Measurements from ENCODE around the gene PCDHA1. TPM values are rescaled to one million over a fixed set of nuclear protein-coding genes. Genes with fewer than 3 reads are reported as not detected.
A peak's percentile ranks its signal among the peaks of the same experiment; 100 is the strongest.

The PCDHA1 gene
- total RNA-seq (2021) (0.45 and 0.96 TPM in 2 replicates), Bru-seq, nascent RNA (percentile 16 among the genes with signal in this experiment), BruChase-seq, experiment 1, labeled RNA remaining after a 2-hour chase (percentile 39 among the genes with signal in this experiment), BruChase-seq, experiment 2, labeled RNA remaining after a 6-hour chase (percentile 44 among the genes with signal in this experiment)
- long read RNA-seq, partial matches to known transcripts: 0 of 1 reads
- long read RNA-seq, other reads (novel, unspliced or antisense): 0 of 1 reads

DNA sequence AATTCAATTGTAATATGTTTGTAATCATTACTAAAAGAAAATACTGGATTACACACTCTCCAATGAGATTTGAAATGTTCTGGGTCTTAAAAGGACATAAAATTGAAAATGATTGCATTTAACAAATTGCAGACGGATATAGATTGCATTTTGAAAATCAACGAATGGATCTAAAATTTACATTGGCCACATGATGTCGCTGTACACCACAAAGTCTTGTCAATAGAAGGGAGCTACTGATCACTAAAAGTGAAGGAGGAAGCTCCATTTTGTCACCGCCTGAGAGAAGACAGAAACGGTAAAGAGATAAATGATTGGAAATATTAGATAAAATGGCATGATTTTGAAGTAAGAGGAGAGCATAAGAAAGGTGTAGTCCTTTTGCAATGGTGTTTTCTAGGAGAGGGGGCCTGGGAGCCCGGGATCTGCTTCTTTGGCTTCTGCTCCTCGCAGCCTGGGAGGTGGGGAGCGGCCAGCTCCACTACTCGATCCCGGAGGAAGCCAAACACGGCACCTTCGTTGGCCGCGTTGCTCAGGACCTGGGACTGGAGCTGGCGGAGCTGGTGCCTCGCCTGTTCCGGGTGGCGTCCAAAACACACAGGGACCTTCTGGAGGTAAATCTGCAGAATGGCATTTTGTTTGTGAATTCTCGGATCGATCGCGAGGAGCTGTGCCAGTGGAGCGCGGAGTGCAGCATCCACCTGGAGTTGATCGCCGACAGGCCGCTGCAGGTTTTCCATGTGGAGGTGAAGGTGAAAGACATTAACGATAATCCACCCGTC is at the start of gene PCDHA1:
PCDHA1 (plus strand) TSS at position 236 of the 782 bp plus-strand sequence.
- no peak within 1 kb of the TSS for H3K27ac ChIP-seq (ENCODE audit: low read depth, low read length, poor library complexity, severe bottlenecking)
- H3K9me3 ChIP-seq (ENCODE audit: low read depth, low read length, poor library complexity, severe bottlenecking): peaks cover 28% of the 10 kb centered on the region
- TF ChIP-seq EZH2 (IDR thresholded peaks at IDR 0.05; ENCODE audit: borderline replicate concordance, low read depth, low read length, poor library complexity, severe bottlenecking): no peak
- TF ChIP-seq, protein P1, sequence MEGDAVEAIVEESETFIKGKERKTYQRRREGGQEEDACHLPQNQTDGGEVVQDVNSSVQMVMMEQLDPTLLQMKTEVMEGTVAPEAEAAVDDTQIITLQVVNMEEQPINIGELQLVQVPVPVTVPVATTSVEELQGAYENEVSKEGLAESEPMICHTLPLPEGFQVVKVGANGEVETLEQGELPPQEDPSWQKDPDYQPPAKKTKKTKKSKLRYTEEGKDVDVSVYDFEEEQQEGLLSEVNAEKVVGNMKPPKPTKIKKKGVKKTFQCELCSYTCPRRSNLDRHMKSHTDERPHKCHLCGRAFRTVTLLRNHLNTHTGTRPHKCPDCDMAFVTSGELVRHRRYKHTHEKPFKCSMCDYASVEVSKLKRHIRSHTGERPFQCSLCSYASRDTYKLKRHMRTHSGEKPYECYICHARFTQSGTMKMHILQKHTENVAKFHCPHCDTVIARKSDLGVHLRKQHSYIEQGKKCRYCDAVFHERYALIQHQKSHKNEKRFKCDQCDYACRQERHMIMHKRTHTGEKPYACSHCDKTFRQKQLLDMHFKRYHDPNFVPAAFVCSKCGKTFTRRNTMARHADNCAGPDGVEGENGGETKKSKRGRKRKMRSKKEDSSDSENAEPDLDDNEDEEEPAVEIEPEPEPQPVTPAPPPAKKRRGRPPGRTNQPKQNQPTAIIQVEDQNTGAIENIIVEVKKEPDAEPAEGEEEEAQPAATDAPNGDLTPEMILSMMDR (conservative IDR thresholded peaks at IDR 0.05; ENCODE audit: low read depth, low read length): peak; percentile 64
- intact Hi-C loops (cut with micrococcal nuclease; ENCODE audit: unreplicated experiment): no loop called here
- H3K4me1 ChIP-seq (ENCODE audit: insufficient read depth, low read length, poor library complexity, severe bottlenecking): no peaks in the 10 kb centered on the region
- BruUV-seq (replicated peaks): no TSS peak
- ChIA-PET CTCF (interaction anchor here (0.6 to 1.1 kb wide), 9 partner anchors 9 to 781 kb away, joined by 3 to 8 read pairs (median 3); partner anchors contain the start of genes PCDHA11, PCDHA2, PCDHA5 and PCDHA6), POLR2A (ENCODE audit: low non-redundant PET) (no interaction called here)
- H3K36me3 ChIP-seq (ENCODE audit: insufficient read depth, low read length, poor library complexity, severe bottlenecking): no peaks in the 10 kb centered on the region
- peak; percentile 64 for DNase-seq (ENCODE audit: low spot score)
- H3K27me3 ChIP-seq (replicated peaks; ENCODE audit: insufficient read depth, low read depth, low read length, poor library complexity): peaks cover 8% of the 10 kb centered on the region
- H3K4me3 ChIP-seq (ENCODE audit: low read depth, low read length, poor library complexity, severe bottlenecking): peak within 1 kb of the TSS; percentile 29

- no peak for TF ChIP-seq EZH2 (IDR thresholded peaks at IDR 0.05; ENCODE audit: borderline replicate concordance, low read depth, low read length, poor library complexity, severe bottlenecking)
- TF ChIP-seq, protein P1 (conservative IDR thresholded peaks at IDR 0.05; ENCODE audit: low read depth, low read length): no peak
- H3K4me1 ChIP-seq (ENCODE audit: insufficient read depth, low read length, poor library complexity, severe bottlenecking): no peaks in the 10 kb centered on the region
- H3K4me3 ChIP-seq (ENCODE audit: low read depth, low read length, poor library complexity, severe bottlenecking): no peak overlapping the region
- no peaks in the 10 kb centered on the region for H3K27me3 ChIP-seq (replicated peaks; ENCODE audit: insufficient read depth, low read depth, low read length, poor library complexity)
- intact Hi-C loops (cut with micrococcal nuclease; ENCODE audit: unreplicated experiment): no loop called here
- DNase-seq (ENCODE audit: low spot score): no peak
- CTCF ChIA-PET: no interaction called here
- H3K27ac ChIP-seq (ENCODE audit: low read depth, low read length, poor library complexity, severe bottlenecking): no peak overlapping the region
- BruUV-seq (replicated peaks): no TSS peak
- POLR2A ChIA-PET (ENCODE audit: low non-redundant PET): no interaction called here
- H3K9me3 ChIP-seq (ENCODE audit: low read depth, low read length, poor library complexity, severe bottlenecking): no peaks in the 10 kb centered on the region
- no peaks in the 10 kb centered on the region for H3K36me3 ChIP-seq (ENCODE audit: insufficient read depth, low read length, poor library complexity, severe bottlenecking)
These were observed 48.5 kb upstream of the PCDHA1 start for GRCh38 chr5:140737486-140737885.

- no peak for DNase-seq (ENCODE audit: low spot score)
- CTCF ChIA-PET: no interaction called here
- no TSS peak for BruUV-seq (replicated peaks)
- Histone ChIP-seq H3K36me3 (ENCODE audit: insufficient read depth, low read length, poor library complexity, severe bottlenecking) (no peaks in the 10 kb centered on the region), H3K4me3 (ENCODE audit: low read depth, low read length, poor library complexity, severe bottlenecking) (no peak overlapping the region), H3K27me3 (replicated peaks; ENCODE audit: insufficient read depth, low read depth, low read length, poor library complexity) (no peaks in the 10 kb centered on the region), H3K9me3 (ENCODE audit: low read depth, low read length, poor library complexity, severe bottlenecking) (no peaks in the 10 kb centered on the region), H3K27ac (ENCODE audit: low read depth, low read length, poor library complexity, severe bottlenecking) (no peak overlapping the region), H3K4me1 (ENCODE audit: insufficient read depth, low read length, poor library complexity, severe bottlenecking) (no peaks in the 10 kb centered on the region)
- intact Hi-C loops (cut with micrococcal nuclease; ENCODE audit: unreplicated experiment): no loop called here
- no peak for TF ChIP-seq EZH2 (IDR thresholded peaks at IDR 0.05; ENCODE audit: borderline replicate concordance, low read depth, low read length, poor library complexity, severe bottlenecking)
- TF ChIP-seq, protein P1 (conservative IDR thresholded peaks at IDR 0.05; ENCODE audit: low read depth, low read length): no peak
- POLR2A ChIA-PET (ENCODE audit: low non-redundant PET): no interaction called here
These were observed 44.0 kb upstream of the PCDHA1 start for GRCh38 chr5:140741967-140742366.

Measured in A673 (cell line).